H1 (cell line): ENCODE measurements around the gene GHRL. TPM values are rescaled to one million over a fixed set of nuclear protein-coding genes. Genes with fewer than 3 reads are reported as not detected.

Source experiments
- ATF3 ChIP-seq: IDR thresholded peaks from 2 replicates; pipeline ENCODE4 v1.6.1; 2011; ENCODE audit warnings: low read depth, mild to moderate bottlenecking, low read length; ENCODE audit not compliant: insufficient read depth
- BCL11A ChIP-seq, 2 experiments: IDR thresholded peaks; one replicate each; pipeline ENCODE4 v1.6.1; 2011; ENCODE audit warnings: low read depth in 2 of 2, low read length in 2 of 2, mild to moderate bottlenecking in 2 of 2
- CHD7 ChIP-seq: fragments of 300-600 bp; sonication (generic); IDR thresholded peaks from 2 replicates; pipeline ENCODE4 v1.7.1; 2012; ENCODE audit warnings: low read length, moderate library complexity, mild to moderate bottlenecking, inconsistent platforms; ENCODE audit not compliant: insufficient replicate concordance
- EZH2 ChIP-seq: fragments of 200-600 bp; sonication (generic); IDR thresholded peaks from 2 replicates; pipeline ENCODE4 v1.7.1; 2012; ENCODE audit warnings: low read depth, mild to moderate bottlenecking, moderate library complexity, low read length, inconsistent platforms; ENCODE audit not compliant: severe bottlenecking
- GABPA ChIP-seq: IDR thresholded peaks from 2 replicates; pipeline ENCODE4 v1.6.1; 2011; ENCODE audit warnings: mild to moderate bottlenecking, low read length, moderate library complexity, borderline replicate concordance; ENCODE audit not compliant: insufficient read depth
- HDAC6 ChIP-seq: IDR thresholded peaks from one replicate; pipeline ENCODE4 v1.7.1; 2012; ENCODE audit warnings: low read depth, mild to moderate bottlenecking, inconsistent platforms, low read length, moderate library complexity
- KDM4A ChIP-seq: IDR thresholded peaks from one replicate; pipeline ENCODE4 v1.7.1; 2012; ENCODE audit warnings: low read depth, mild to moderate bottlenecking, moderate library complexity, low read length, inconsistent platforms; ENCODE audit not compliant: severe bottlenecking
- SAP30 ChIP-seq: fragments of 300-600 bp; sonication (generic); IDR thresholded peaks from 2 replicates; pipeline ENCODE4 v1.7.1; 2012; ENCODE audit warnings: low read length, moderate library complexity, mild to moderate bottlenecking, inconsistent platforms; ENCODE audit not compliant: insufficient read depth, insufficient replicate concordance
- YY1 ChIP-seq: IDR thresholded peaks from 2 replicates; pipeline ENCODE4 v1.6.1; 2011; ENCODE audit warnings: low read depth, mild to moderate bottlenecking, low read length
- polyA plus RNA-seq, 7 experiments: library from polyadenylated mRNA; depleted of rRNA in 3 of 7; stranded (reverse) in 5 of 7; unstranded in 2 of 7; fragments of >200 nt in 5 of 7; fragments of 200-250 nt in 2 of 7; gene quantifications; 1 replicate in 5 of 7; 2 replicates in 1 of 7; 4 replicates in 1 of 7; pipeline versions ENCODE4 v1.2.1 to v1.2.3, GENCODE V29; 2011 to 2013; ENCODE audit warnings: missing spikeins in 2 of 7, mixed read lengths in 2 of 7
- total RNA-seq: library from RNA; stranded (reverse); fragmentation: NEBNext Ultra II Directional; extraction: Animal tissue kit (Norgen Biotek cat#: 25700); gene quantifications from 2 replicates; pipeline ENCODE4 v1.2.1, GENCODE V29; 2021

The GHRL gene
- total and polyA plus RNA-seq, 2 of the 8 experiments (the other 6 are each of a cell fraction or from before 2014, with no cell fraction given), result 0.32 to 0.35 TPM

GRCh38 chr3:10317311-10317960, 24.7 kb upstream of the GHRL start (continued):
- no peak for TF ChIP-seq CHD7
- no peak for TF ChIP-seq SAP30
- no peak for TF ChIP-seq ATF3
- TF ChIP-seq EZH2, result no peak
- TF ChIP-seq GABPA, result no peak
- no peak for TF ChIP-seq HDAC6
- TF ChIP-seq KDM4A, result no peak
- no peak for TF ChIP-seq BCL11A (IDR thresholded peaks at IDR 0.05; ENCODE audit: low read depth in 2 of 2, low read length in 2 of 2)
- no peak for TF ChIP-seq YY1
